IPS DF 19.7 (cell line): ENCODE measurements around the gene CNPY1.
"Not testable (repeated sequence)": the region's sequence is repeated elsewhere in the genome, so short reads cannot be mapped to it uniquely, and the experiment has no call there.

ENCODE experiments used
- DNase-seq: peaks from one replicate; pipeline ENCODE4 v3.0.0-alpha.2; 2013; ENCODE audit warnings: low read depth, low spot score

CNPY1 gene

DNA sequence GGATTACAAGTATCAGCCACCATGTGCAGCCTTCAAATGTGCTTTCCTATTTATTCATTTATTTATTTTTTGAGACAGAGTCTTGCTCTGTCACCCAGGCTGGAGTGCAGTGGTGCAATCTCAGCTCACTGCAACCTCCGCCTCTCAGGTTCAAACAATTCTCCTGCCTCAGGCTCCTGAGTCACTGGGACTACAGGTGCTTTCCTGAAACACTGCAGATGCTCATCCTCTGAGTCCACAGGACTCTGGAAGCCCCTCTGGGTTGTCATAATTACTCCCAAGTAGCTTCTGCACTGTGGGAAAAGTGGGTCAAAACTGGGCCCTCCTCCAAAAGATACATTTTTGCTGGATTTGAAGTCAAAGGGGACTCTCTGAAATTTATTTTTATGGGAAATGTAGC lies at the start of gene CNPY1:
Gene CNPY1, minus strand, starts transcription at position 111 of the 400 bp plus-strand sequence. CDS start 630 bp downstream, outside the sequence.
- DNase-seq = not testable (repeated sequence)

DNA sequence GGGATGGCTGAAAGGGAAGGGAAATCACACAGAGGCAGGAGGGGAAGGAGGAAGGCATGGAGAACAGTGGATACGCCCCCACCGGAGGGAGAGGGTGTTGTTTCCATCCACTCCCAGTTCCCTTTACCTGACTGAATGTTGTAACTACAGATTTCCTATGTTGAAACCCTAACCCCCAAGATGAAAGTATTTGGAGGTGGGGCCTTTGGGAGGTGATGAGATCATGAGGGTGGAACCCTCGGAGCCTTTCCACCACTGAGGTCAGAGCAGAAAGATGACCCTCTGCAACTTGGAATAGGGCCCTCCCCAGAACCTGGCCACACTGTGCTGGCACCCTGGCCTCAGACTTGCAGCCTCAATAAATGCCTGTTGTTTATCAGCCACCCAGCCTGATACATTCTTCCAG lies 48.6 kb upstream of the CNPY1 start:
- DNase-seq = peak; percentile 56

- DNase-seq = no peak
Measured at GRCh38 chr7:155594163-155594732, 47.9 kb upstream of the CNPY1 start.

GRCh38 chr7:155593461-155594162 lies 47.3 kb upstream of the CNPY1 start:
- DNase-seq = no peak

GRCh38 chr7:155591055-155591775 lies 44.9 kb upstream of the CNPY1 start:
- no peak for DNase-seq

- DNase-seq = peak; percentile 17
Measured at GRCh38 chr7:155590215-155591018, 44.1 kb upstream of the CNPY1 start.

DNA sequence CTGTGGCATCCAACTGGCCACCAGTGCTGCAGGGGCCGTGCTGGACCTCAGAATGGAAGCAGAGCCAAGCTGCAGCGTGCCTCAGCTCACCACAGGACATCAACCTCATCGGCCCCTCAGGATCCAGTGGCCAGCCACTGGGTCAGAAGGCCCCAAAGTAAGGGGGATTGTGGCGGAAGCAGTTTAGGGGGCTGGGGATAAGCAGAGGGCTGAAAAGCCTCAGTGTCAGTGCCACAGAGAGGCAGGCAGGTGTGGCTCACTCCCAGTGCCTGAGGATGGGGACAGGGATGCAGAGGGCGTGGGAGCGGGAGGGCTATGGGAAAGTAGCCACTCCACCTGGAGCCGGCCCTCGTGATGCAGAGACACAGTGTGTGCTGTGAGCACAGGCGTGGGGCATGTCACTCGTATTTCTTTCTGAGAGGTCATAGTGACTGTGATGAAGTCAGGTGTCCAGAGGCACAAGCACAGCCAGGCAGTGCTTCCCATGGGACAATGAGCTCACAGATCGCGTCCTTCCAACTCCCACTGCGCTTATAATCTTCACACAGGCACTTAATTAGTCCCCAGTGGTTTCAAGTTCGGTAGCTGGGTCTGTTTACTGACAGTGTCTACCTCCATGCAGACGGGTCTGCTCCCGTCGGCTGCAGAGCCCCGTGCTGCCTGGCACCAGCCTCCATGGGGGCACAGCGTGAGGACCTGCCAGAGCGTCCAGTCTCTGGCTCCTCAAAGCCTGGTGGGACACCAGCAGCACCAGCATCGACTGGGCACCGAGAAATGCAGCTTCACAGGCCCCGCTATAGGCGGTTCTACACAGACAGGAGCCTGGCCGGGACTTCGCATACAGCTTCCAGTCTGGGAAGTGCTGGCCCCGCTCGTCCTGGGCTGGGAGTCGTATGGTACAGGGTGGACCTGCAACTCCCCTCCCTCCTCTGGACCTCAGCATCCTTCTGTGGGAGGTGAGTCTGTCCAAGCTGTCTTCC lies 42.9 kb upstream of the CNPY1 start:
- DNase-seq = no peak

GRCh38 chr7:155588468-155588998 lies 42.2 kb upstream of the CNPY1 start:
- DNase-seq = no peak

- DNase-seq = no peak
Measured at GRCh38 chr7:155587486-155587885, 41.1 kb upstream of the CNPY1 start.

DNA sequence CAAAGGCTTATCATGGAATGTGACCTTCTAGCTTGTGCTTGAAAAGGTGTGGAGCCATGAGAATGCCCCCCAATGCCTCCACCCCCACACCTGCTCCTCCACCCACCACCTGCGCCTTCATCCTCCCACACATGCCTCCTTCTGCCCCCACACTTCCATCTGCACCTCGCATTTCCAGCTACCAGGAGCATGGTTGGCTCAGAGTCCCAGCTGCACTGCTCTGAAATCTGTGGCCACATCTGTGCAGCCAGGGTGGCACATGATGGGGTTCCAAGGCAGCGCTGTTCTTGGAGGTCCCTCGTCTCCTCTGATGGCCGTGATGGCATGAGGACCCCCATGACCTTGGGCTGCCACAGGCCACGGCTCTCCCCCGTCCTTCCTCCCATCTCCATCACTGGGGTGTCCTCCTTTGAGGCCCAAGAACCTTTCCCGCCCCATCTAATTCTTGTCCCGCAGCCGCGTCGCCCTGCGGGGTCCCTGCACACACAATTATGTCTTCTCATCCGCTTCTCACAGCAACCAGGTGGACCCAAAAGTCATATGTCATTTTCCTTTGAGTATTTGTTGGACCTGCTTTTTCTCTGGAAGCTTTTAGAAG lies 40.6 kb upstream of the CNPY1 start:
- no peak for DNase-seq

GRCh38 chr7:155585951-155586350 lies 39.6 kb upstream of the CNPY1 start:
- no peak for DNase-seq

GRCh38 chr7:155585532-155585895 lies 39.2 kb upstream of the CNPY1 start:
- DNase-seq = no peak

GRCh38 chr7:155584763-155585531 lies 38.6 kb upstream of the CNPY1 start:
- no peak for DNase-seq

- DNase-seq = no peak
Measured at GRCh38 chr7:155584261-155584660, 37.9 kb upstream of the CNPY1 start.

DNA sequence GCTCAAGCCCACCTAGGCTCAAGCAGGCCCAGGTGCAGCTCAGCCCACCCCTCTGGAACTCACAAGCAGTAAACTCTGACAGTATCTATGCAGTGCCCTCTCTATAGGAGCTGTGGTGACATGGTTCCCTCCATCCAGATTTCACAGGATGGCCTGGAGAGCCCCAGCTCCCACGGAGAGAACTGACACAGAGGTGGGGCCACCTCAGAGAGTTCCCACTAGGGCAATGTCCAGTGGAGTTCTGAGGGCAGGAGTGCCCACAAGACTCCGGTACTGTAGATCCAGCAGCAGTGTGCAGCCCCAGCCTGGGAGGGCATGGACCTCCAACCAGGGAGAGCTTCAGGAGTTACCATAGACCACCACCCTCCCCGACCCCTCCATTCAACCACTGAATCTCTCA lies 37.3 kb upstream of the CNPY1 start:
- DNase-seq = no peak

GRCh38 chr7:155581954-155582353 lies 35.6 kb upstream of the CNPY1 start:
- DNase-seq = no peak

DNA sequence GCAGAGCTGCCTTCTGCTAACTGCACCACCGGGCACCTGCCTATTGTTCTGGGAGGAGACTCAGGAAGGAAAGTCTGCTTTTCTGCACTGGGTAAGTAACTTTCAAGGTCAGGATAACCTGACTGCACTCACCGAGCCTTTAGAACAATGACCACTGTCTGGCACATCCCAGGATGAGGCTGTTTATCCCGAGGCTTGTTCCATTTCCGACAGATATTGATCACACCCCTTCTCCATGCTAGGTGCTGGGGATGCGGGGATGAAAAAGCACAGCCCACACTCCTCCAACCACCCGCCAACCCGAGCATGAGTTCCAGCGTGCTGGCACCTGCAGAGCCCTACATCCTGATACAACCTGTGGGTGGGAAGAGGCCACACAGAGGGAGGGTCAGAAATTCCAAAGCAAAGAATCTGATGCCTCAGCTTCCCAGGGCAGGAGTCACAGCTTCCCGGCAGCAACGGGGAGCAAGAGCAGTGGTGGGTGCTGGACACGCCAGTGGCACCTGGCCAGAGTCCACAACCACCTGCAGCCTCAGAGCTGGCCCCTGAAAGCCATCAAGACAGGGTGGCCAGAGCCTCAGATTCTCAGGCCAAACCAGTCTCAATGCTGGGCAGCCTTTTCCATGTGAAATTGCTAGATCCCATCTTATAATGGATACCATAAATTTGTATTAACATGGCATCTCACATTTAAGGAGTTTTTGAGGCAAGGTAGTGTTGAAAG lies 34.9 kb upstream of the CNPY1 start:
- DNase-seq = no peak

DNA sequence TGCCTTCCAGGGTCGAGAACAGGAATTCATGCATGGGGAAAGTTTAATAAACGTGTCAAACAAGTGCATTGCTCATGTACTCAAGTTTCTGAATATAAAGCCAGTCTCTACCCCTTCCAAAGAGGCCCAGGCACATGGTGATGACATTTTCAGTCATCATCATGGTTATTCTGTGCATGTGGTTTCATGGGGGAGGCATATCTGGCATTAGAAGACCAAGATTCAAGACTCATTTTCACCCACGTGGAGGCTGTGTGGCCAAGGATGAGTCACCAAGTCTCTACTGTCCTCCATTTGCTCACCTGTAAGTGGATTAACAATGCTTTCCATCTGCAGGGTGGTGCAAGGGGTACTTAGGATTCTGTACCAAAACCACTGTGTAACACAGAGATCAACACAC lies 34.0 kb upstream of the CNPY1 start:
- no peak for DNase-seq

- no peak for DNase-seq
Measured at GRCh38 chr7:155579565-155579964, 33.2 kb upstream of the CNPY1 start.
